Measurements from ENCODE around the gene DPF3.

DNA sequence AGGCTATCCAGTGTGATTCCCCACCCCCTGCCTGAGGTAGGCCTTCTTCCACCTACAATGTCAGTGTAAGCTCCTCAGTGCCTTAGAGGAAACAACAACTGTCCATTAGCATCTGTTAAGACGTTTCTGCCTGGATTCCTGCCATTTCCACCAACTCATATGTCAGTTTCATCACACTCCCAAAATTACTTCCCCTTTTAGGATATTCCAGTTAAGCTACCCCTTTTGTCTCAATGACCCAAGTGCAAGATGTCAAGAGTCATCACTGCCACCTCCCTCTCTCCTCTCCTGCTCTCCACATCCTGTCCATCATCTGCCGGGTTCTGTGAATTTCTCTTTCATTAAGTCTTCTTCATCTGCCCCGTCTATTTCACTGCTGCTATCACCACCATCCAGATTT is 189.4 kb downstream of the DPF3 start:
- TF ChIP-seq, protein P1, sequence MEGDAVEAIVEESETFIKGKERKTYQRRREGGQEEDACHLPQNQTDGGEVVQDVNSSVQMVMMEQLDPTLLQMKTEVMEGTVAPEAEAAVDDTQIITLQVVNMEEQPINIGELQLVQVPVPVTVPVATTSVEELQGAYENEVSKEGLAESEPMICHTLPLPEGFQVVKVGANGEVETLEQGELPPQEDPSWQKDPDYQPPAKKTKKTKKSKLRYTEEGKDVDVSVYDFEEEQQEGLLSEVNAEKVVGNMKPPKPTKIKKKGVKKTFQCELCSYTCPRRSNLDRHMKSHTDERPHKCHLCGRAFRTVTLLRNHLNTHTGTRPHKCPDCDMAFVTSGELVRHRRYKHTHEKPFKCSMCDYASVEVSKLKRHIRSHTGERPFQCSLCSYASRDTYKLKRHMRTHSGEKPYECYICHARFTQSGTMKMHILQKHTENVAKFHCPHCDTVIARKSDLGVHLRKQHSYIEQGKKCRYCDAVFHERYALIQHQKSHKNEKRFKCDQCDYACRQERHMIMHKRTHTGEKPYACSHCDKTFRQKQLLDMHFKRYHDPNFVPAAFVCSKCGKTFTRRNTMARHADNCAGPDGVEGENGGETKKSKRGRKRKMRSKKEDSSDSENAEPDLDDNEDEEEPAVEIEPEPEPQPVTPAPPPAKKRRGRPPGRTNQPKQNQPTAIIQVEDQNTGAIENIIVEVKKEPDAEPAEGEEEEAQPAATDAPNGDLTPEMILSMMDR (IDR thresholded peaks at IDR 0.05): no peak
- TF ChIP-seq POLR2AphosphoS5 (IDR thresholded peaks at IDR 0.05): no peak
